Measurements from ENCODE around the gene INCA1. TPM values are rescaled to one million over a fixed set of nuclear protein-coding genes. Genes with fewer than 3 reads are reported as not detected.
A peak's percentile ranks its signal among the peaks of the same experiment; 100 is the strongest.

The INCA1 gene
- total RNA-seq, 2 donors from 2014 or later = 1.2 TPM; not detected in 1

DNA sequence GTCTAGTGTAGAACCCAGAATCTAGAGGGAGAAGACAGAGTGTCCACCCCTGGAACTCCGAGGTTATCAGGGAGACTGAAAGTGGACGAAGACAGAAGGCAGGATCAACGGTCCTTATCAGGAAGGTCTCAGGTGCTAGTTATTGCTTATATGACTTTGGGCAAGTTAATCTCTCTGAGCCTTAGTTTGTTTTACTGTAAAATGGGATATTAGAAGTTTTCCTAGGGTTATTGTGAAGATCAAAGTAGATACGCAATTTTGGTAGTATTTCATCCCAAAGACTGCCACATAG lies 56.1 kb downstream of the INCA1 start:
- peak overlapping the region; percentile 76 to 95 for H3K27ac ChIP-seq
- TF ChIP-seq, protein P1, sequence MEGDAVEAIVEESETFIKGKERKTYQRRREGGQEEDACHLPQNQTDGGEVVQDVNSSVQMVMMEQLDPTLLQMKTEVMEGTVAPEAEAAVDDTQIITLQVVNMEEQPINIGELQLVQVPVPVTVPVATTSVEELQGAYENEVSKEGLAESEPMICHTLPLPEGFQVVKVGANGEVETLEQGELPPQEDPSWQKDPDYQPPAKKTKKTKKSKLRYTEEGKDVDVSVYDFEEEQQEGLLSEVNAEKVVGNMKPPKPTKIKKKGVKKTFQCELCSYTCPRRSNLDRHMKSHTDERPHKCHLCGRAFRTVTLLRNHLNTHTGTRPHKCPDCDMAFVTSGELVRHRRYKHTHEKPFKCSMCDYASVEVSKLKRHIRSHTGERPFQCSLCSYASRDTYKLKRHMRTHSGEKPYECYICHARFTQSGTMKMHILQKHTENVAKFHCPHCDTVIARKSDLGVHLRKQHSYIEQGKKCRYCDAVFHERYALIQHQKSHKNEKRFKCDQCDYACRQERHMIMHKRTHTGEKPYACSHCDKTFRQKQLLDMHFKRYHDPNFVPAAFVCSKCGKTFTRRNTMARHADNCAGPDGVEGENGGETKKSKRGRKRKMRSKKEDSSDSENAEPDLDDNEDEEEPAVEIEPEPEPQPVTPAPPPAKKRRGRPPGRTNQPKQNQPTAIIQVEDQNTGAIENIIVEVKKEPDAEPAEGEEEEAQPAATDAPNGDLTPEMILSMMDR (IDR thresholded peaks at IDR 0.05) = no peak
- peaks cover 24% of the 10 kb centered on the region for H3K36me3 ChIP-seq
- no peaks in the 10 kb centered on the region for H3K9me3 ChIP-seq
- DNase-seq (ENCODE audit: low spot score) (no peak), ATAC-seq (ENCODE audit: insufficient number of reproducible peaks, low FRiP score, low read depth) (no peak)
- no peaks in the 10 kb centered on the region for H3K27me3 ChIP-seq (replicated peaks; ENCODE audit: insufficient read depth)
- H3K4me1 ChIP-seq (ENCODE audit: control insufficient read depth in 1 of 2, low read depth in 2 of 2) = peaks cover 38 to 69% of the 10 kb centered on the region in 2 donors
- H3K4me3 ChIP-seq = peak overlapping the region; percentile 92

- ATAC-seq (ENCODE audit: insufficient number of reproducible peaks, low FRiP score, low read depth) = no peak
- DNase-seq (ENCODE audit: low spot score) = no peak
- H3K27ac ChIP-seq = peak overlapping the region; percentile 76 to 95
- H3K36me3 ChIP-seq = peaks cover 25% of the 10 kb centered on the region
- peaks cover 34 to 64% of the 10 kb centered on the region in 2 donors for H3K4me1 ChIP-seq (ENCODE audit: control insufficient read depth in 1 of 2, low read depth in 2 of 2)
- H3K27me3 ChIP-seq (replicated peaks; ENCODE audit: insufficient read depth) = no peaks in the 10 kb centered on the region
- TF ChIP-seq, protein P1 (IDR thresholded peaks at IDR 0.05) = no peak
- no peaks in the 10 kb centered on the region for H3K9me3 ChIP-seq
- peak overlapping the region; percentile 92 for H3K4me3 ChIP-seq
These were observed 56.6 kb downstream of the INCA1 start for GRCh38 chr17:4940555-4941318.

GRCh38 chr17:4939796-4940554 lies 57.3 kb downstream of the INCA1 start, which contains the start of the genes RNF167 and SLC25A11:
Gene RNF167 (plus strand): TSS chr17:4940268. CDS start chr17:4940910, 642 bp downstream.
Gene SLC25A11 (minus strand): TSS chr17:4940046. CDS start chr17:4939910, 136 bp downstream.
- TF ChIP-seq, protein P1 (IDR thresholded peaks at IDR 0.05) = peak; percentile 16
- ATAC-seq (ENCODE audit: insufficient number of reproducible peaks, low FRiP score, low read depth) = peak; percentile 95
- H3K27ac ChIP-seq = peak within 1 kb of the TSS; percentile 76 to 95
- H3K9me3 ChIP-seq = no peaks in the 10 kb centered on the region
- peak; percentile 88 for DNase-seq (ENCODE audit: low spot score)
- peaks cover 22% of the 10 kb centered on the region for H3K36me3 ChIP-seq
- H3K27me3 ChIP-seq (replicated peaks; ENCODE audit: insufficient read depth) = no peaks in the 10 kb centered on the region
- peak within 1 kb of the TSS; percentile 92 for H3K4me3 ChIP-seq
- H3K4me1 ChIP-seq (ENCODE audit: control insufficient read depth in 1 of 2, low read depth in 2 of 2) = peaks cover 26 to 56% of the 10 kb centered on the region in 2 donors

GRCh38 chr17:4939546-4939795 lies 57.9 kb downstream of the INCA1 start:
- H3K27me3 ChIP-seq (replicated peaks; ENCODE audit: insufficient read depth) = no peaks in the 10 kb centered on the region
- ATAC-seq (ENCODE audit: insufficient number of reproducible peaks, low FRiP score, low read depth) = no peak
- H3K9me3 ChIP-seq = no peaks in the 10 kb centered on the region
- H3K27ac ChIP-seq = peak overlapping the region; percentile 76 to 95
- peak overlapping the region; percentile 92 for H3K4me3 ChIP-seq
- peaks cover 21 to 54% of the 10 kb centered on the region in 2 donors for H3K4me1 ChIP-seq (ENCODE audit: control insufficient read depth in 1 of 2, low read depth in 2 of 2)
- no peak for DNase-seq (ENCODE audit: low spot score)
- H3K36me3 ChIP-seq = peaks cover 22% of the 10 kb centered on the region
- TF ChIP-seq, protein P1 (IDR thresholded peaks at IDR 0.05) = no peak

Measured in thoracic aorta (tissue), 2 donors.